HG02763 (cell line): ENCODE measurements around the gene GLRX5.

Source experiments
- ATAC-seq: cut with Tn5 transposase; IDR thresholded peaks from one replicate; pipeline ENCODE4 v1.9.1; 2021; ENCODE audit warnings: mild to moderate bottlenecking, moderate library complexity; ENCODE audit not compliant: unreplicated experiment

GLRX5 gene

GRCh38 chr14:95515596-95516552, 19.0 kb upstream of the GLRX5 start:
- ATAC-seq, result peak; percentile 73

GRCh38 chr14:95516554-95517181, 18.2 kb upstream of the GLRX5 start, which contains the start of gene SYNE3:
Gene SYNE3, minus strand, starts transcription at chr14:95516650. Its CDS starts 40,829 bp downstream, at chr14:95475821.
- ATAC-seq, result peak; percentile 43

GRCh38 chr14:95518045-95518751, 16.7 kb upstream of the GLRX5 start:
- ATAC-seq, result no peak

GRCh38 chr14:95519699-95520098, 15.2 kb upstream of the GLRX5 start:
- no peak for ATAC-seq

- no peak for ATAC-seq
Observed at GRCh38 chr14:95520346-95520745, 14.5 kb upstream of the GLRX5 start.

- ATAC-seq, result no peak
Observed at GRCh38 chr14:95521001-95521400, 13.8 kb upstream of the GLRX5 start.

- ATAC-seq, result no peak
Observed at GRCh38 chr14:95522116-95522515, 12.7 kb upstream of the GLRX5 start.

- ATAC-seq, result no peak
Observed at GRCh38 chr14:95522556-95522955, 12.3 kb upstream of the GLRX5 start.

GRCh38 chr14:95523051-95523814, 11.6 kb upstream of the GLRX5 start:
- ATAC-seq, result no peak

GRCh38 chr14:95523815-95524448, 10.9 kb upstream of the GLRX5 start:
- no peak for ATAC-seq

- no peak for ATAC-seq
Observed at GRCh38 chr14:95524706-95525512, 9.9 kb upstream of the GLRX5 start.

GRCh38 chr14:95525999-95526398, 8.9 kb upstream of the GLRX5 start:
- no peak for ATAC-seq

- no peak for ATAC-seq
Observed at GRCh38 chr14:95526483-95527386, 8.1 kb upstream of the GLRX5 start.

- ATAC-seq, result no peak
Observed at GRCh38 chr14:95527387-95528002, 7.4 kb upstream of the GLRX5 start.

GRCh38 chr14:95529216-95529615, 5.6 kb upstream of the GLRX5 start:
- no peak for ATAC-seq

GRCh38 chr14:95530473-95531276, 4.2 kb upstream of the GLRX5 start:
- ATAC-seq, result no peak

- no peak for ATAC-seq
Observed at GRCh38 chr14:95531473-95531872, 3.4 kb upstream of the GLRX5 start.
